COLO668 (cell line): ENCODE results near the gene KDM5A.
"Not testable (repeated sequence)": the region's sequence is repeated elsewhere in the genome, so short reads cannot be mapped to it uniquely, and the experiment has no call there.

Source experiments
- DNase-seq: peaks from one replicate; lab custom pipeline; 2025; ENCODE audit not compliant: unreplicated experiment; lab: John Stamatoyannopoulos, UW

The KDM5A gene

DNA sequence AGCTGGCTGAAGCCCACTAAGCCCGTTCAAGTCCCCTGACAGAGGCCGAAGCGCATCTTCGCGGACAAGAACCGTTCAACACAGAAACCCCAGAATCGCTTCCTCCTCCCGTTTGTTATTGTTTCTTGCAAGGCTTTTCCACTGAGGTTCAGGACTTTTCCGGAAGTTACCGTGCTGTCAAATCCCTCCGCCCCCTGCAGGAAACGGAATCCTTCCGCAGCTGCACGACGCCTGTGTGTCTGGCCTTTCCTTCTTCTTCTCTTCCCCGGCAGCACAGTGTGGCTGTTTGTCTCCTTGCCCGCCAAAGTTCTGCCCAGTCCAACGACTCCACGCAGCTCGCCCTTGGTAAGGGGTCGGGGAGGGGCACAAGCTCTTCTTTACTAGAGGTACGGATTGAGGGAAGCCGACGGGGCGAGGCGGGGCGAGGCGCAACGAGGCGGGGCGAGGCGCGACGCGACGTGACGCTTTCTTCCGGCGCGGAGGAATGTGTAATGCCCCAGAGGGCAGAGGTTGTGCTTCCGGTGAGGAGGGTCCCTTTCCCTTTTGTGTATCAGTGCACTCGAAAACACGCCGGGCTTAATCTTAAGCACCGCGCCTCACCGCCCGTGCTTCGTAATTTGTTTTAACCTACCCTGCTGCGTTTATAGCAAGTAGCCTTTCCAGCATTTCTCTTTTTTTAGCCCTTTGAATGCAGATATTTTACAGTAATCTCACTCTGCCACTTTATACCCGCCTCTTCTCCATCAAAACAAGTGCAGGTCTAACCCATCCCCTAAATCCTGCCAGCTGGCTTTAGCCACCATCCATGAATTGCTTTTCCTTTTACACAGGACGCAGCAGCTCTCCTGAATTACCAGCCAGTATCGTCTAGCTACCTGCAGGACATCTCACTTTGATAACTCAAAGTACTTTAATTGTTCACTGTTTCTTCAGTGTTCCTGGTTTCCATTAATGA lies at the start of gene KDM5A:
Gene KDM5A (minus strand): TSS at position 179 of the 955 bp plus-strand sequence. CDS start 229 bp downstream, outside the sequence.
- DNase-seq = no peak

DNA sequence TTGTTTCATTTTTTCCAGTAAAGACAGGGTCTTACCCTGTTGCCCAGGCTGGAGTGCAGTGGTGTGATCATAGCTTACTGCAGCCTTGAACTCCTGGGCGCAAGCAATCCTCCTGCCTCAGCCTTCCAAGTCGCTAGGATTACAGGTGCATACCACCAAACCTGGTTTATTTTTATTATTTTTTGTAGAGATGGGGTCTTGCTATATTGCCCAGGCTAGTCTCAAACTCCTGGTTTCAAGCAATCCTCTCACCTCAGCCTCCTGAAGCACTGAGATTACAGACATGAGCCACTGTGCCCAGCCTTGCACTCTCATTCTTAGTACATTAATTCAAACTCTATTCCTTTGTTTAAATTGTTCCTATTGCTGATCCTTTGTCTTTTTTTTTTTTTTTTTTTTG lies 46.6 kb upstream of the KDM5A start:
- DNase-seq = not testable (repeated sequence)

DNA sequence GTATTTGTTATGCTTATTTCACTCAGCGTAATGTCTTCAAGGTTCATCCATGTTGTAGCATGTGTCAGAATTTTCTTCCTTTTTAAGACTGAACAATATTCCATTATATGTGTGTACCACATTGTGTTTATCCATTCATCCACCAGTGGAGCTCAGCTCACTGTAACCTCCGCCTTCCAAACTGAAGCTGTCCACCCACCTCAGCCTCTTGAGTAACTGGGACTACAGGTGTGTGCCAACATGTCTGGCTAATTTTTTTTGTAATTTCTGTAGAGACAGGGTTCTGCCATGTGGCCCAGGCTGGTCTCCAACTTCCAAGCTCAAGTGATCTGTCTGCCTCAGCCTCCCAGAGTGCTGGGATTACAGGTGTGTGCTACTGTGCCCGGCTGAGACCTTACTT lies 33.4 kb upstream of the KDM5A start:
- no peak for DNase-seq

DNA sequence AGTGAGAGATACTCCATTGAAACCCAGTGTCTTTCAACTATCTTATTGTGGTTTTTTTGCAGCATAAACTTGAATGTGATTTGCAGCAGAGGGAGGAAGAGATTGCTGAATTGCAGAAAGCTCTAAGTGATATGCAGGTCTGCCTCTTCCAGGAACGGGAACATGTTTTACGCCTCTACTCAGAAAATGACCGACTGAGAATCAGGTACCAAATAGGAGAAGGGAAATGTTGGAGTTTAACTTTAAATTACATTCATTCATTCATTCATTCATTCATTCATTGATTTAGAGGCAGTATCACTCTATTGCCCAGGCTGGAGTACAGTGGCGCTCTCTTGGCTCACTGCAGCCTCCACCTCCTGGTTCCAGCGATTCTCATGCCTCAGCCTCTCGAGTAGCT lies 29.3 kb upstream of the KDM5A start:
- no peak for DNase-seq

DNA sequence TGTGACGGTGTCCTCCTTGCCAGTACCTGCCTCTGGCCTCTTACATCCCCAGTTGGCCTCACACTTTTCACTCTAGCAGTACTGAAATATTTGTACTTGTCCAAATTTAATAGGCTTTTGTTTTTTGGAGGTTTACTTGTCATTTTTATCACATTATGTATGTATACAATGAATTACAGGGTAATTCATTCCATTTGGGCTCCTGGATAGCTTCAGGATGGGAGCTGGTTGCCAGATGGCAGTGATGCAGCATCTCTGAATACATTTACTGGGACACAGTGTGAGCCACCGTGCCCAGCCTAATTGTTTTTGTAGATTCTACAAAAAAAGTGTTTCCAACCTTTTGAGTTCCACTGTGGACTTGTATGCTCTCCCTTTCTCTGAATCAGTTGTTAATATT lies 25.7 kb upstream of the KDM5A start:
- DNase-seq = no peak

DNA sequence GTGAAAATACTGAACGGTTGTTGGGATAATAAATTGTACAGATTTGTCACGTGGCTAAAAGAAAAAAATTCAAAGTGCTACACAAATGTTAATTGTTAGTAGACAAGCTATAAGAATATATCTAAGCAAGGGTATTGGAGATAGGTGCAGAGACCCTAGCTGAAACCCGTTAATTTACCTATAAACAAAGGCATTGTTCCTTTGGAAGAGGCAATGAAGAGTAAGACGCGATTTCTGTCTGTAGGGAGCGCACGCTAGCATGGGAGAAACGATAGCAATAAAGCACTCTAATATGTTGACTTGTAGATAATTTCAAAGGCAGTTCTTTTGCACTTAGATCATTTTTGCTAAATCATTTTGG lies 12.9 kb upstream of the KDM5A start:
- no peak for DNase-seq

DNA sequence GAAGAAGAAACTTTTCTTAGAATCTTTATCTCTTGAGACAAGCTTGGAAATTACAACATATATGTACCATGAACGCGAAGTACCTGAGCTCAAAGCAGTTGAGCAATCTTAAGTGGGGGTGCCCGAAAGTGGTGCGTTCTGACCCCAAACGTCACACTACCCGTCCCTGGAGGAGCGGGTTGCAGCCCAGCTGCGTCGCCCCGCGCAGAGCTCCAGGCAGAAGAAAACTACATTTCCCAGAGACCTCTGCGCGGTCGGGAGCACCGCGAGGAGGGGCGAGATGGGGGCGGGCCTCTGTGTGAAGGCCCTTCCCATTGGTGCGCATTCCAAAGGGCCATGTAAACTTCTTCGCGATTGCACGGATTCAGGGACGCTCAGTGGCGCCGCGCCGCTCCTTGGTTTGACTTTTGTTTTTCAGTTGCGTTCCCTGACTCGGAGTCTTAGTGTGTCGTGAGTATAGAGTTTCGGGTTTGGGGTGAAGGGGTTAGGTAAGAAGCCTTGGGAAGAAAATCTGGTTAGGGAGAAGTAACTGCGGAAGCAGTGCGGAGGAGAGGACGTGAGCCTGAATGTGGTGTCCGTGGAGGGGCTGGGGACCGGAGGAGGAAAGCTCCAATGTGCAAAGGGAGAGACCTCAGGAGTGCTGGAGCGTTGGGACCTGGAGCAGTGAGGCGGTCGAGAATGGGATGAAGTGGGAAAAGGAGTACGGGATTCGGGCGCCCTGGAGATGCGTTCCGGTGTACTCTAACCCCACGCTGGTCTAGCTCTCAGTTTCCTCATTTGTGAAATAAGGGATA lies 12.3 kb upstream of the KDM5A start, which contains the start of gene CCDC77:
Gene CCDC77 (plus strand): TSS at position 410 of the 794 bp plus-strand sequence. CDS start 7,740 bp downstream, outside the sequence.
- no peak for DNase-seq

DNA sequence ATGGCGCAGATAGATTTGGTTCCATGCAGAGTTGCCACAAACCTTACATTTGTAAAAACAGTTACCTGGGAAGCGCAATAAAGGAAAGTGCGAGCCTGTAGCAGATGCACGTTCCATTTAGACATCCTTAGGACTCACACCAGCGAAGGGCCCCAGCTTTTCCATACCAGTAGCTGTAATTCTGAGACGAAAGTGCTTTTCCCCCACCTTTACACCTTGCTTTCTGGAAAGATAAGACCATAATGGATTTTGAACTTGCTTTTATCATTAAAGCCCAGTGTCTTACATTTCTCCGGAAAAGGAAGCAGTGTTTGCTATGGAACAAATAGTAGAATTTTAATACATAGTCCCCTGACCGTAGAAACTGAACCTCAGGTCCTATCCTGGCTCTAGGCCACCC lies 11.7 kb upstream of the KDM5A start:
- DNase-seq = no peak

DNA sequence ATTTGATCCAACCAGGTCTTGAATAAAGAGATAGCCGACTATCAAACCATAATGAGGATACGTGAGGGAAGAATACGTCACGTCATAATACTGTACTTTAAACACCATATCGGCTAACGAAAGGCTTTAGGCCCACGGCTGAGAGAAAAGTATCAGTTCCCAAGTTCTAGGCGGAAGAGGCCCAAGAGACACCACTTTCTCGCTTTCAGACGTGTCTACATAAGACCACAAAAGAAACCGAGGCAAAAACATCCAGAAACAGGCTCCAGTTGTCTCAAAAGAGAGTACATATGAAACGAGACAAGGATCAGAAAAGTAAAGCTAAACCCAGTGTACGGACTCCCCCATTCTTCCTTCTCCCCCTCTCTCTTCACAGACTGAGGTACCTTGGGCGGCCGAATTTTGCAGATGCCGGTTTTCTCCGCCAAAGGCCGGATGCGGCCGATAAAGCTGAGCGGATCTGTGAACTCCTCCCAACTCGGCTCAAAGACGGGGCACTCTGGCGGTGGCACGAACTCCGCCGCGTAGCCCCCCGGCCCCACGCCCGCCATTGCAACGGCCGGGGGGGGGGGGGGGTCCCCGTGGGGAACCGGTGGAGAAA lies 479 bp downstream of the KDM5A start:
- no peak for DNase-seq

DNA sequence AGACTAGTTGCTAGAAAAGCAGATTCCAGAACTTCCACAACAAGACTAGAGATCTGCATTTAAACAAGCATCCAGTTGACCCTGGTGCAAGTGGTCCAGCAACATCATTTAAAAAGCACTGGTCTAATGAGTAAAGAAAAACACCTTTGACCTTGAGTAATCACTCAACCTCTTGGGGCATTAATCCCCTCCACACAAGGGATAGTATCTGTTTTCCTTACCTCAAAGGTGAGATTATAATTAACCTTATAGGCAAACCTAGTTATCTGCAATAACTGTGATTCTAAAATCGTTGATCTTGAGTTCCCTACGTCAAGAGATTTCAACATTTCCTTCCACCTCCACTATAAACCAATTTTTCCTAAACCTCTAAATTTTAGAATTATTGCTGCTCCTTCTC lies 1.1 kb downstream of the KDM5A start:
- no peak for DNase-seq

DNA sequence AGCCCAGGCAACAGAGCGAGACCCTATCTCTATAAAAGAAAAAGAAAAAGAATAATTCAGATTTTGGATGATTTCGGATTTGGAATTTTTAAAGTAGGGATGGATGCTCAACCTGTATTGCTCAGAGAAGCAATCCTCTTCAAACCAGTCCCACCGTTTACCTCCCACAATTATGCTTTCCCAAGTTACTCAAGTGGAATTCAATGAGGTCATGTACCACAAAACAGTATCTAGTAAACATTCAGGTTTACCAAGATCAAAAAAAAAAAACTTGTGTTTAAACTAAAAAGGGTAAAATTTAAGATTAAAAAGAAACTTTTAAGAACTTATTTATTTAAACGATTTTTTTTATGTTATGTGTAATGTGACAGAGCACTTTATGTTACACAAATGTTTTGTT lies 2.5 kb downstream of the KDM5A start:
- no peak for DNase-seq

DNA sequence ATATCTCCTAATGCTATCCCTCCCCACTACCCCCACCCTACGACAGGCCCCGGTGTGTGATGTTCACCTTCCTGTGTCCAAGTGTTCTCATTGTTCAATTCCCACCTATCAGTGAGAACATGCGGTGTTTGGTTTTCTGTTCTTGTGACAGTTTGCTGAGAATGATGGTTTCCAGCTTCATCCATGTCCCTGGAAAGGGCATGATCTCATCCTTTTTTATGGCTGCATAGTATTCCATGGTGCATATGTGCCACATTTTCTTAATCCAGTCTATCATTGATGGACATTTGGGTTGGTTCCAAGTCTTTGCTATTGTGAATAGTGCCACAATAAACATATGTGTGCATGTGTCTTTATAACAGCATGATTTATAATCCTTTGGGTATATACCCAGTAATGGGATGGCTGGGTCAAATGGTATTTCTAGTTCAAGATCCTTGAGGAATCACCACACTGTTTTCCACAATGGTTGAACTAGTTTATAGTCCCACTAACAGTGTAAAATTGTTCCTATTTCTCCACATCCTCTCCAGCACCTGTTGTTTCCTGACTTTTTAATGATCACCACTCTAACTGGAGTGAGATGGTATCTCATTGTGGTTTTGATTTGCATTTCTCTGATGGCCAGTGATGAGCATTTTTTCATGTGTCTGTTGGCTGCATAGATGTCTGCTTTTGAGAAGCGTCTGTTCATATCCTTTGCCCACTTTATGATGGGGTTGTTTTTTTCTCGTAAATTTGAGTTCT lies 18.2 kb downstream of the KDM5A start:
- DNase-seq = not testable (repeated sequence)

DNA sequence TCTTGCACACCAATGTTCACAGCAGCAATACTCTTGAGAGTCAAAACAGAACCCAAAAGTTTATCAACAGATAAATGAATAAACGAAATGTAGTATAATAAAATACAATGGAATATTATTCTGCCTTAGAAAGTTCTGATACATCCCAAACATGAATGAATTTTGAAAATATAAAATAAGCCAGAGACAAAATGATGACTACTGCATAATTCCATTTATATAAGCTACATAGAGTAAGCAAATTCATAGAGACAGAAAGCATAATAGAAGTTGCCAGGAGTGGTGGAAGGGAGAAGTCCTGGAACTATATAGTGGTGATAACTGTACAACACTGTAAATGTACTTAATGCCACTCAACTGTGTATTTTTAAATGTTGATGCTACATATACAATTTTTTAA lies 21.1 kb downstream of the KDM5A start:
- DNase-seq = no peak

DNA sequence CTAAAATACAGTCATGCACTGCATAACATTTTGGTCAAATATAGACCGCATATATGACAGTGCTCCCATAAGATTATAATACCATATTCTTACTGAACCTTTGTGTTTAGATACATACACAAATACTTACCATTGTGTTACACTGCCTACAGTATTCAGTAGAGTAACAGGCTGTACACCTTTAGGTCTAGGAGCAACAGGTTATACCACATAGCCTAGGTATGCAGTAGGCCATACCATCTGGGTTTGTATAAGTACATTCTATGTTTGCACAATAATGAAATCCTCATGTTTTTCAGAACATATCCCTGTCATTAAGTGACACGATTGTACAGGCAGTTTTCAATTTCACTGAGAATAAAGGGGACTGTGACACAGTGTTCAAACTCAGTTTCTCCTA lies 22.3 kb downstream of the KDM5A start:
- DNase-seq = no peak

DNA sequence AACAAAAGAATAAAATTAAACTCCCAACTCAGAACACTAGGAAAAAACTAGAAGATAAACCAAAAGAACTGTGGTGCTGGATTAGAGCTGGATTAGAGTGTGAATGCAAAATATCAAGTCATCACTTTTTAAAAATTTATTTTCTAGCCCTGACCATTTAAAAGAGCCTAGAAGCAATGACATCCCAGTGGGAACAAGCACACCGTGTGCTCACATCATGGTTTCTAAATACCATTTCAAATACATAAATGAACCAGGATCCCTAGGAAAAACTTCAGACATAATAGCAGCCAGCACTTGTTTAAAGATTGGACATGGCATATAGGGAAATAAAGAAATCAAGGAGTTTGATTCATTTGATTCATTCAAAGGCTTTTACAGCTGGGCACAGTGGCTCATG lies 30.0 kb downstream of the KDM5A start:
- no peak for DNase-seq

DNA sequence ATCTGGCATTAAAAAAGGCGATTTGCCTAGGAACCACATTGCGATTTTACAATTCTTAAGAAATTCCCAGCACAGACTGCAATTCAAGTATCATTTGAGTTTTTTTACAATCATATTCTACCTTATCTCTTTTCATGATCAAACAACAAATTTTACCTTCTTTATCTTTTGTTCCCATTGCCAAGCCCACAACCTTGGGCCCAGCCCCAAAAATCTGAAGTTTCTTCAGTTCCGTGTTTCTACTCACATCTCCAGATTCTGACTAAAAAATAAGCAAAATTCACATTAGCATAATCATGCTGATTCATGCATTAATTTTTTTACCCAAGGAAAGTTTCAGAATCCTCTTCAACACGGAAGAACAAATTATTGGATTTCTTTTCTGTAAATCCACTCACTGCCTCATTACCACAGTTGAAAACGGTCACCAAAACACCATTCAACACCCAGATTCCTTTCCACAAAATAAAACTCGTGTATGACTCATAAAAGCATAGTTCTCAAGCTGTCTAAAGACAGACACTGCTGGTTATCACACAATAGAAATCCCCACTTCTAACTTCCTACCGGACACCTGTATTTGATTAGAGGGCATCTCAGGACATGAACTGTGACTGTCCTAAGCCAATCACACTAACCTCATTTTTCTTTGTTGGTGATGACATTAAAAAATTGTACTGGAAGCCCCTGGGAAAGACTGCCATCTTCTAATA lies 32.7 kb downstream of the KDM5A start:
- no peak for DNase-seq

DNA sequence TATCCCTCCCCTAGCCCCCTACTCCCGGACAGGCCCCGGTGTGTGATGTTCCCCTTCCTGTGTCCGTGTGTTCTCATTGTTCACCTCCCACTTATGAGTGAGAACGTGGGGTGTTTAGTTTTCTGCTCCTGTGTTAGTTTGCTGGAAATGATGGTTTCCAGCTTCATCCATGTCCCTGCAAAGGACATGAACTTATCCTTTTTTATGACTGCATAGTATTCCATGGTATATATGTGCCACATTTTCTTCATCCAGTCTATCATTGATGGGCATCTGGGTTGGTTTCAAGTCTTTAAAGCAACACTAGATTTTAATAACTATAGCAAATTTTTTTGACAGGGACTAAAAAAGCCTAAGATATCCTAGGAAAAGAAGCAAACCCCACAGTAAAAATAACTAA lies 37.9 kb downstream of the KDM5A start:
- not testable (repeated sequence) for DNase-seq

DNA sequence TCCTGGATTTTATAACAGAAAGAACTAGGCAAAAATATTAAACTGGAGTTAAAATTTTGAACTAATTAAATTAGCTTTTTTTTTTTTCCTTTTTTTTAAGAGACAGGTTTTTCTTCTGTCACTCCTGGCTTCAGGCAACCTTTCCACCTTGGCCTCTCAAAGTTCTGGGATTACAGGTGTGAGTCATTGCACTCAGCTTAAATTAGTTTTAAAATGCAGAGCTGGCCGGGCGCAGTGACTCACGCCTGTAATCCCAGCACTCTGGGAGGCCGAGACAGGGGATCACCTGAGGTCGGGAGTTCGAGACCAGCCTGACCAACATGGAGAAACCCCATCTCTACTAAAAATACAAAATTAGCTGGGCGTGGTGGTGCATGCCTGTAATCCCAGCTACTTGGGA lies 39.5 kb downstream of the KDM5A start:
- DNase-seq = not testable (repeated sequence)

DNA sequence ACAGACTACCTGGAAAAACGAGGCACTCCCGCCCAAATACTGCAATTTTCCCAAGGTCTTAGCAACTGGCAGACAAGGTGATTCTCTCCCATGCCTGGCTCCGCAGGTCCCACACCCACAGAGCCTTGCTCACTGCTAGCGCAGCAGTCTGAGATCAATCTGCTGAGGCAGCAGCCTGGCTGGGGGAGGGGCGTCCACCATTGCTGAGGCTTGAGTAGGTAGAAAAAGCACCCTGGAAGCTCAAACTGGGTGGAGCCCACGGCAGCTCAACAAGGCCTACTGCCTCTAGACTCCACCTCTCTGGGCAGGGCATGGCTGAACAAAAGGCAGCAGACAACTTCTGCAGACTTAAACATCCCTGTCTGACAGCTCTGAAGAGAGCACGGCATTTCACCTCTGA lies 46.1 kb downstream of the KDM5A start:
- DNase-seq = not testable (repeated sequence)

DNA sequence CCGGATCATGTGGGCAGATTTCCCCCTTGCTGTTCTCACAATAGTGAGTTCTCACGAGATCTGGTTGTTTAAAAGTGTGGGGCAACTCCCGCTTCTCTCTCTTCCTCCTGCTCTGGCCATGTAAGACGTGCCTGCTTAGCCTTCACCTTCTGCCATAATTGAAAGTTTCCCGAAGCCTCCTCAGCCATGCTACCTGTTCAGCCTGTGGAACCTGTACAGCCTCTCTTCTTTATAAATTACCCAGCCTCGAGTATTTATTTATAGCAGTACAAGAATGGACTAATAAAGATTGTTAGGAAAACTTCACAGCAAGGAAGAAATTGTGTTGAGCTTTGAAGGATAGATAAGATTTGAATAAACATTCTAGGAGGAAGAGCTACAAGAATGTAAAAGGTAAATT lies 52.1 kb downstream of the KDM5A start:
- DNase-seq = no peak
